ENCODE measurements around the gene URGCP.

The URGCP gene

DNA sequence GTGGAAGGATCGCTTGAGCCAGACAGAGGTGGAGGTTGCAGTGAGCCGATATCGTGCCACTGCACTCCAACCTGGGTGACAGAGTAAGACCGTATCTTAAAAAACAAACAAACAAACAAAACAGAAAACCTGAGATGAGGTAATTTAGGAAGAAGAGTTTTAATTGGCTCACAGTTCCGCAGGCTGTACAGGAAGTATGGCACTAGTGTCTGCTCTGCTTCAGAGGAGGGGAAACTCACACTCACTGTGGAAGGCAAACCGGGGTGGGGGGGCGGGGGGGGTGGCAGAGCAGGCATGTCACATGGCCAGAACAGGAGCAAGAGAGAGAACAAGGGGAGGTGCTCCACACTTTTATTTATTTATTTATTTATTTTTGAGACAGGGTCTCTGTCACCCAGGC lies 24.9 kb upstream of the URGCP start:
- no peak for DNase-seq (ENCODE audit: low read depth)
- TF ChIP-seq, protein P1, sequence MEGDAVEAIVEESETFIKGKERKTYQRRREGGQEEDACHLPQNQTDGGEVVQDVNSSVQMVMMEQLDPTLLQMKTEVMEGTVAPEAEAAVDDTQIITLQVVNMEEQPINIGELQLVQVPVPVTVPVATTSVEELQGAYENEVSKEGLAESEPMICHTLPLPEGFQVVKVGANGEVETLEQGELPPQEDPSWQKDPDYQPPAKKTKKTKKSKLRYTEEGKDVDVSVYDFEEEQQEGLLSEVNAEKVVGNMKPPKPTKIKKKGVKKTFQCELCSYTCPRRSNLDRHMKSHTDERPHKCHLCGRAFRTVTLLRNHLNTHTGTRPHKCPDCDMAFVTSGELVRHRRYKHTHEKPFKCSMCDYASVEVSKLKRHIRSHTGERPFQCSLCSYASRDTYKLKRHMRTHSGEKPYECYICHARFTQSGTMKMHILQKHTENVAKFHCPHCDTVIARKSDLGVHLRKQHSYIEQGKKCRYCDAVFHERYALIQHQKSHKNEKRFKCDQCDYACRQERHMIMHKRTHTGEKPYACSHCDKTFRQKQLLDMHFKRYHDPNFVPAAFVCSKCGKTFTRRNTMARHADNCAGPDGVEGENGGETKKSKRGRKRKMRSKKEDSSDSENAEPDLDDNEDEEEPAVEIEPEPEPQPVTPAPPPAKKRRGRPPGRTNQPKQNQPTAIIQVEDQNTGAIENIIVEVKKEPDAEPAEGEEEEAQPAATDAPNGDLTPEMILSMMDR (IDR thresholded peaks at IDR 0.05; ENCODE audit: insufficient read depth, low read depth, low read length, missing control alignments) = no peak
- no peak overlapping the region for H3K4me3 ChIP-seq (ENCODE audit: low read length)

DNA sequence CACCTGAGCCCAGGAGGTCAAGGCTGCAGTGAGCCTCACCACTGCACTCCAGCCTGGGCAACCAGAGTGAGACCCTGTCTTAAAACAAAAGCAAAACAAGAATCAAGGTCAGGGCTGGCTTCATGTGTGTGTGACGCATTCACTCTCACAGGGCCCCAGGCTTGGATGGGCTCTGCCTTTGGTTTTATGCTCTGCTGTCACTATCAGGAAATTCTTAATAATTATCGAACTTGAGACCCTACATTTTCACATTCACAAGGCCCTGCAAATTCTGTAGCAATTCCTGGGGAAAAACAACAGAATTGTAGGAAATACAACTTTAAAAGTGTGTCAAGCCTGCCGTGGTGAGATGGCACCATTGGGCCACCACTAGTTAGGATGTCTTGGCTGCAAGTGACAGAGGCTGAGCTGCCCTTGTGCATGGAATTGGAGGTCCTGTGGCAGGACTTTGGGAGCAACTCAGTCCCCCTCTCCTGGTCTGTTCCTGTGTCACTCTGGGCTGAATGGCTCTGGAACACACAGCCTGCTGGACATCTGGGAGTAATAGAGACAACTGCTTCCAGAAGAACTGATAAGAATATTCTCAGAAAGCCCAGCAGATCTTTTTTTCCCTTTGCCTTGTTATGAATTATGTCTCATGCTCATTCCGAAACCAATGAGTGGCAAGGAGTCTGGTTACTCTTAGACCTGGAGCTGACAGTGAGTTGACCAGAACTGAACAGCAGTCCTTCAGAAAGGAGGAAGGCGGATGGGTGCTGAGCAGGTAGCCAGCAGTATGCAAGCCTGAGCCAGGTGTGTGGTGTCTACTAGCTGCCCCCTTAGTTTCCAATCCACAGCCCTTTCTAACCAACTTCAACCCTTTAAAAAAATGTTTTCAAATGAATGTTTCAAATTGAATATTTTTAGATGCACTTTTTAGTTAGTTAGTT lies 23.4 kb upstream of the URGCP start:
- TF ChIP-seq, protein P1 (IDR thresholded peaks at IDR 0.05; ENCODE audit: insufficient read depth, low read depth, low read length, missing control alignments) = no peak
- no peak overlapping the region for H3K4me3 ChIP-seq (ENCODE audit: low read length)
- no peak for DNase-seq (ENCODE audit: low read depth)

DNA sequence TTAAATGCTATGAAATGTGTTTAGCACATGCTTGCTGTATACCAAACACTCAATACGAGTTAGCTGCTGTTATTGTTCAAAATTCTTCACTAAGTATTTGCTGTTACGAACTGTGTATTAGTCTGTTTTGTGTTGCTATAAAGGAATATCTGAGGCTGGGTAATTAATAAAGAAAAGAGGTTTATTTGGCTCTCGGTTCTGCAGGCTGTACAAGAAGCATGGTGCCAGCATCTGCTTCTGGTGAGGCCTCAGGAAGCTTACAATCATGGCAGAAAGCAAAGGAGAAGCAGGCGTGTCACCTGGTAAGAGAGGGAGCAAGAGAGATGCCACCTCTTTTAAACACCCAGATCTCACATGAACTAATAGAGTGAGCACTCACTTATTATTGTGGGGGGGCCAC lies 21.4 kb upstream of the URGCP start:
- no peak for DNase-seq (ENCODE audit: low read depth)
- no peak overlapping the region for H3K4me3 ChIP-seq (ENCODE audit: low read length)
- TF ChIP-seq, protein P1 (IDR thresholded peaks at IDR 0.05; ENCODE audit: insufficient read depth, low read depth, low read length, missing control alignments) = no peak

DNA sequence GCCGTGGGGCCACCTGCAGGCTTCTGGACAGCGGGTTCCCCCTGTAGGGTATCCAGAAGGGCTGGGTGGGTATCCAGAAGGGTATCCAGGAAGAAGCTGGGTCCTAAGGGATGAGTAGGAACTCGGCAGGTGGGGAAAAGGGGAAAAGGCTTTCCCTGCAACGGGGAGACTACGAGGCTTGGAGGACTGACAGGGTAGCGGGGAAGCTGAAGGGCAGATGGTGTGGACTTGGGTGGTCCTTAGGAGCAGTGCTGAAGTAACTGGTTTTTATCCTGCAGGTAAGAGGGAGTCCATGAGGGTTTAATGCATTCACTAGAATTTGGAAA lies 20.4 kb upstream of the URGCP start:
- peak overlapping the region; percentile 68 for H3K4me3 ChIP-seq (ENCODE audit: low read length)
- TF ChIP-seq, protein P1 (IDR thresholded peaks at IDR 0.05; ENCODE audit: insufficient read depth, low read depth, low read length, missing control alignments) = no peak
- no peak for DNase-seq (ENCODE audit: low read depth)

DNA sequence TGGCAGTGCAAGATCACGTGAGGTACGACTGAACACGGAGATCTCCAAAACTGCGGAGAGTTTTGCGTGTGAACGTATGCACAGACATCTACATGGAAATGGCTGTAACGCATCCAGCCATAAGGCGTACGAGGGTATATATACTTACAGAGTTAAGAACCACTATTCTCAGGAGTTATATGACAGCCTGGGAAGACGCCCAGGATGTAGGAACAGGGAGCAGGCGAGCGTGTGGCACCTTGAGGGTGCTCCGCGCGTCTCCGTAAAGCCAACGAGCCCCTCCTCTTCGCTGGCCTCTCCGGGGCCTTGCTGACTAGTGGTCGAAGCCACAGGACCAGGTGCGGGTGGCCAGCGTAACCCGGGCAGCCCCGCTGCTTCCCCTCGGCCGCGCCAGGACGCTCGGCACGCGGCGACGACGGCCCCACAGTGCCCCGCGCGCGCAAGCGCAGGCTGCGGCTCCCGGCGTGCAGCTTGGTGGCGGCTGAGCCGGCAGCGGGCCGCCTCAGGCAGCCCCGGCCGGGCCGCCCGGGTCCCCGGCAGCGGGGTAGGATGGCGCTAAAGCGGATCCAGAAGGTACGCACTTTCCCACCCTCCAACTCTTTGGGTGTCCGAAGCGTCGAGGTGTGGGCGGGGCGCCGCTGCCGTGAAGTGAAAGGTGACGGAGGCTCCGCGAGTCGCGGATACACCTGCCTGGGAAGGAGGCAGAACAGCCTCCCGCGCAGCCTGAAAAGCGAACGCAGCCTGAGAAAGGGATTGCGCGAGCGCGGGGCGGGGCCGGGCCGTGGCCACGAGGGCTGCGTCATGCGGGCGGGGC lies 19.8 kb upstream of the URGCP start, which contains the start of gene UBE2D4:
Gene UBE2D4 (plus strand): TSS at position 453 of the 814 bp plus-strand sequence. CDS start 97 bp downstream, at position 550.
- TF ChIP-seq, protein P1 (IDR thresholded peaks at IDR 0.05; ENCODE audit: insufficient read depth, low read depth, low read length, missing control alignments) = no peak
- DNase-seq (ENCODE audit: low read depth) = peak; percentile 90
- peak within 1 kb of the TSS; percentile 68 for H3K4me3 ChIP-seq (ENCODE audit: low read length)

DNA sequence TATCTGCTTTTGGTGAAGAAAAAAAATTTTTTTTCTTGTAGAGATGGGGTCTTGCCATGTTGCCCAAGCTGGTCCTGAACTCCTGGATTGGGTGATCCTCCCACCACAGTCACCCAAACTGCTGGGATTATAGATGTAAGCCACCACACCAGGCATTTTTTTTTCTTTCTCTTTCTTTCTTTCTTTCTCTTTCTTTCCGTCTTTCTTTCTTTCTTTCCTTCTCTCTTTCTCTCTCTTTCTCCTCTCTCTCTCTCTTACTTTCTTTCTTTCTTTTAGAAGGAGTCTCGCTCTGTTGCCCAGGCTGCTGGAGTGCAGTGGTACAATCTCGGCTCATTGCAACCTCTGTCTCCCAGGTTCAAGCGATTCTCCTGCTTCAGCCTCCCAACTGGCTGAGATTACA lies 16.3 kb upstream of the URGCP start:
- no peak for DNase-seq (ENCODE audit: low read depth)
- no peak overlapping the region for H3K4me3 ChIP-seq (ENCODE audit: low read length)
- TF ChIP-seq, protein P1 (IDR thresholded peaks at IDR 0.05; ENCODE audit: insufficient read depth, low read depth, low read length, missing control alignments) = no peak

Data from epithelial cell of esophagus (primary cell).